Esophagus (tissue), 2 donors: ENCODE measurements around the gene GMEB2. TPM values are rescaled to one million over a fixed set of nuclear protein-coding genes. Genes with fewer than 3 reads are reported as not detected.
A peak's percentile ranks its signal among the peaks of the same experiment; 100 is the strongest.

ENCODE experiments used
- H3K27ac ChIP-seq, 2 donors: one replicate each; pipeline ENCODE4 v1.5.1; 2013; ENCODE audit warnings: low read depth in 2 of 2, mild to moderate bottlenecking in 2 of 2, inconsistent platforms in 1 of 2, low read length in 1 of 2, moderate library complexity in 1 of 2
- H3K27me3 ChIP-seq, 2 donors: one replicate each; pipeline ENCODE4 v1.6.1; 2013; ENCODE audit warnings: low read length in 2 of 2, control low read depth in 1 of 2, mild to moderate bottlenecking in 1 of 2; ENCODE audit not compliant: insufficient read depth in 2 of 2, control insufficient read depth in 1 of 2
- H3K36me3 ChIP-seq, 2 donors: one replicate each; pipeline ENCODE4 v1.6.1; 2013; ENCODE audit warnings: low read length in 1 of 2; ENCODE audit not compliant: control insufficient read depth in 2 of 2, insufficient read depth in 2 of 2
- H3K4me1 ChIP-seq, 2 donors: one replicate each; pipeline ENCODE4 v1.6.1; 2013; ENCODE audit warnings: low read length in 1 of 2; ENCODE audit not compliant: control insufficient read depth in 2 of 2, insufficient read depth in 2 of 2
- H3K4me3 ChIP-seq, 2 donors: one replicate each; pipeline ENCODE4 v1.5.1; 2013; ENCODE audit warnings: low read length in 2 of 2, mild to moderate bottlenecking in 2 of 2, low read depth in 1 of 2, moderate library complexity in 1 of 2
- H3K9me3 ChIP-seq, 2 donors: one replicate each; pipeline ENCODE4 v1.6.1; 2013; ENCODE audit warnings: mild to moderate bottlenecking in 2 of 2, low read depth in 1 of 2, low read length in 1 of 2, moderate library complexity in 1 of 2; ENCODE audit not compliant: control insufficient read depth in 2 of 2, insufficient read depth in 1 of 2
- WGBS, 2 donors: extraction: QIAGEN DNeasy Blood & Tissue Kit; methylation state at CpG; one replicate each; pipeline ENCODE4 v1.1.7; 2013; 5-methylcytosine and 5-hydroxymethylcytosine counted together
- polyA plus RNA-seq, 2 donors: library from polyadenylated mRNA; stranded (reverse); fragments of 200-250 nt; gene quantifications; one replicate each; pipeline ENCODE4 v1.2.3, GENCODE V29; 2013
- donor health status: healthy with polysubstance abuse.
- donor health status: Bipolar disorder and iron deficiency.

GMEB2 gene
- polyA plus RNA-seq, 2 donors: 7.6 to 8.8 TPM

DNA sequence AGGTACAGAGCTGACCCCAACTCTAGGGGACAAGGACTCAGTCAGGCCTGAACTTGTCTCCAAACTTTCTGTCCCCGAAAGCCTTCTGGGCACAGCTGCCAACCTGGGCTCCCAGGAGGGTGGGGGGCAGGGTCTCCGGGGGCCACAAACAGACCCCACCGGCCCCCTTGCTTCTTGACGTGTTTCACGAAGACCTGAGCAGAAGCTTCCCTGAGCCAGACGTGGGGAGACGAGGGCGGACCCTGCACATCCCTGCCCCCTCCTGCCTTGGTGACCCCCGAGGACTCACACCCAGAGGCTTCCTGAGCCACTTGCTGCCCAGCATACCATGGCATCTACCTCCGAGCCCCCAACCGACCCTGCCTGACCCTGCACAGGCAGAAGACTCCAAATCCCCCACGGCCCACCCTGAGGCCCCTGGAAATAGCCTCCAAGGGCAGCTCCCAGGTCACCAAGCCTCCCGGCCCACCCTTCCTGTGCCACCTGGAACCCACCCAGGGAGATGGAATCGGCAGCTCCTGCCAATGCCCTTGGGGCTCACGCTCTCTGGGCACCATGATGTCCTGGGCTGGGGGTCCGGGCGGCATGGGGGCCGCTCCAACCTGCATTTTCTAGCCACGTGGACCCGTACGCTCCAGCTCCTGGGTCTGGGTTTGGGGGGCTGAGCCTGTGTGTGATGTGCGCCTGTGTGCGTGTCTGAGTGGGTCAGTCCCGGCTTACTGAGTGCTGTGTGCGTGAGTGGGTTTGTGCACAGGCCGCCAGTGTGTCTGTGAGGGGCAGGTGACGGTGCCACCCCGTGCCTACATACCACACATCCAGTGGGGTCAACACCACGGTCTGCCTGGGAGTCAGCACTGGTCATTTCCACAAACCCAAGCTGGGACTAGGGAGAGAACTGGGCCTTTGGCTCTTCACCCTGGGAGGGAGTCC, 87.2 kb downstream of the GMEB2 start:
- Histone ChIP-seq H3K9me3 (peaks cover 0 to 5% of the 10 kb centered on the region in 2 donors), H3K4me1 (peaks cover 0 to 31% of the 10 kb centered on the region in 2 donors), H3K27ac (peak overlapping the region in 1 of 2 donors; percentile 3), H3K27me3 (no peaks in the 10 kb centered on the region), H3K36me3 (no peaks in the 10 kb centered on the region), H3K4me3 (no peak overlapping the region)
- 71 to 82% methylated on average over 29 of the region's 29 CpGs for WGBS, 2 donors

DNA sequence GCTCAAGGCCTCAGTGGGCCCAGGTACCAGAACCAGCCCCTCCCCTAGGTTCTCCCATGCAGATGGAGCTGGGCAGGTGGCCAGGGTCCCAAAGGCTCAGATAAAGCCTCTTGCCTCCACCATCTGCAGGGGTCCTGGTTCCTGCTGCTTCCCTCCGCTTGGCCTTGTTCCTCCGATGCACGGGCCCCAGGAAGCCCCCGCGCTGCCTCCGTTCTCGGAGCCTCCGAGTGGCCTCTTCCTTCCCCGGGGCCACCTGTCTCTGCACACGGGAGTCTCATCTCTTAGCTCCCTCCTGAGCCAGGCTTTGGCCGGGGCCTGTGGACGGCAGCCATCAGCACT, 87.8 kb downstream of the GMEB2 start:
- Histone ChIP-seq H3K4me3 (no peak overlapping the region), H3K27me3 (no peaks in the 10 kb centered on the region), H3K9me3 (no peaks in the 10 kb centered on the region), H3K4me1 (peaks cover 0 to 37% of the 10 kb centered on the region in 2 donors), H3K27ac (peak overlapping the region in 1 of 2 donors; percentile 97), H3K36me3 (no peaks in the 10 kb centered on the region)
- 52 to 57% methylated on average over 12 of the region's 12 CpGs for WGBS, 2 donors

DNA sequence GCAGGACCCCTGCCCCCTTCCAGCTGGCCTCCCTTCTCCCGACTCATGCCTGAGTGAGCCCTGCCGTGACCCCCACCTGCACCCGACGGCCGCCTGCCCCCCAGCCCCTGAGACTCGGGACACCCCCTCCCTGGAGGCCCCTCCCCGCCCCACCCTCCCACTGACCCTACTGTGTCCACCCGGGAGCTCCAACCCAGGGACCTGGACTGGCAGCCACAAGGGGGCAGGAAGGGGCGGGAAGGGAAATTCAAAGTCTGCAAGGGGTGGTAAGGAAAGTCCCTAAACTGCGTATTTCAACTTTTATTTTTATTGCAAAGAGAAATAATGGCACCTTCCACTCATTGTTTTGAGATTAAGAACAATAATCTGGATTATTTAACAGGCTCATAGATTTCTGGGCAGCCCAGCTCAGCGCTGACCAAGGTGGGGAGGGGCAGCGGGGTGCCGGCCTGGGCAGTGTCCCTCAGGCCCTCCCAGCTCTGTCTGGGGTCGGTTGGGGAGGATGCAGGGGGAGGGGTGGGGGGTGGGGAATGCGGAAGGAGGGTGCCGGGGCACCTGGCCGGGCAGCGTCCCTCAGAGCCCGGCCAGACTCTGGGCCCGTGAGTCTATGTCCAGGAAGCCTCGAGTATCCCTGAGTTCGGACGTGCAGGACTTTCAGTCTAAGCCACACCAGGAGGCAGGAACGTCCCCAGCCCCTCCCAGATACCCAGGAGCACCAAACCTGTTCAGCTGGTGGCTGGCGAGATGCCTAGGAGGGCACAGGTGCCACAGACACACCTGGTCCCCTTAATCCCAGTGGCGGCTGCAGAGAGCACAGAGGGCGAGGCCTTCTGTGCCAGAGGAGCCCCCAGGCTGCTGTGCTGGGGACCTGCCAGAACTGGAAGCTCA, 88.5 kb downstream of the GMEB2 start:
- Histone ChIP-seq H3K27ac (peak overlapping the region; percentile 94 to 97), H3K4me1 (peaks cover 0 to 42% of the 10 kb centered on the region in 2 donors), H3K4me3 (no peak overlapping the region), H3K36me3 (no peaks in the 10 kb centered on the region), H3K9me3 (no peaks in the 10 kb centered on the region), H3K27me3 (no peaks in the 10 kb centered on the region)
- WGBS, 2 donors: 27 to 35% methylated on average over 26 to 27 of the region's 27 CpGs

Other genes with a start within 250 kb of the GMEB2 start
- gene KCNQ2, start 154.4 kb downstream of the GMEB2 start, polyA plus RNA-seq: under 1 TPM; 0.01 to 0.06 TPM
- 1 to 10 TPM in 1 of 2 donors, under 1 TPM in 1; 0.86 to 7.3 TPM for gene EEF1A2, start 128.0 kb downstream of the GMEB2 start, polyA plus RNA-seq
- 1,000 to 10,000 TPM in 1 of 2 donors, 100 to 1,000 TPM in 1; 615 to 1,105 TPM for gene PPDPF, start 106.3 kb downstream of the GMEB2 start, polyA plus RNA-seq
- gene PTK6, start 89.7 kb downstream of the GMEB2 start, polyA plus RNA-seq: 10 to 100 TPM; 80.1 to 81.6 TPM
- under 1 TPM in 1 of 2 donors, not detected in 1; 0.04 TPM for gene SRMS, start 79.4 kb downstream of the GMEB2 start, polyA plus RNA-seq
- gene FNDC11, start 72.9 kb downstream of the GMEB2 start, polyA plus RNA-seq: under 1 TPM; 0.07 to 0.26 TPM
- gene HELZ2, start 52.9 kb downstream of the GMEB2 start, polyA plus RNA-seq: 1 to 10 TPM; 7.2 to 8.3 TPM
- 1 to 10 TPM; 3.7 to 6.1 TPM for gene STMN3, start 26.3 kb upstream of the GMEB2 start, polyA plus RNA-seq
- 10 to 100 TPM in 1 of 2 donors, 1 to 10 TPM in 1; 8.1 to 14.5 TPM for gene RTEL1, start 31.2 kb upstream of the GMEB2 start, polyA plus RNA-seq
- 10 to 100 TPM in 1 of 2 donors, 1 to 10 TPM in 1; 2.6 to 15.2 TPM for gene TNFRSF6B, start 69.6 kb upstream of the GMEB2 start, polyA plus RNA-seq
- gene ARFRP1, start 80.9 kb upstream of the GMEB2 start, polyA plus RNA-seq: 10 to 100 TPM; 33.9 to 35.4 TPM
- gene ZGPAT, start 80.9 kb upstream of the GMEB2 start, polyA plus RNA-seq: 10 to 100 TPM; 24.4 to 38.9 TPM
- 10 to 100 TPM; 12.6 to 24.5 TPM for gene LIME1, start 109.6 kb upstream of the GMEB2 start, polyA plus RNA-seq
- gene SLC2A4RG, start 112.7 kb upstream of the GMEB2 start, polyA plus RNA-seq: 10 to 100 TPM; 43.8 to 77.5 TPM
- 1 to 10 TPM in 1 of 2 donors, under 1 TPM in 1; 0.68 to 1.0 TPM for gene ZBTB46, start 204.2 kb upstream of the GMEB2 start, polyA plus RNA-seq
- gene ABHD16B, start 234.4 kb upstream of the GMEB2 start, polyA plus RNA-seq: under 1 TPM; 0.42 to 0.92 TPM
- gene TPD52L2, start 238.2 kb upstream of the GMEB2 start, polyA plus RNA-seq: 100 to 1,000 TPM in 1 of 2 donors, 10 to 100 TPM in 1; 82.0 to 107 TPM